Measurements from ENCODE around the gene TMEM51. TPM values are rescaled to one million over a fixed set of nuclear protein-coding genes. Genes with fewer than 3 reads are reported as not detected.

The TMEM51 gene
- total and polyA plus RNA-seq, 9 of the 15 experiments (the other 6 are each of a cell fraction or from before 2014, with no cell fraction given): 0.06 to 1.4 (median 0.58) TPM

DNA sequence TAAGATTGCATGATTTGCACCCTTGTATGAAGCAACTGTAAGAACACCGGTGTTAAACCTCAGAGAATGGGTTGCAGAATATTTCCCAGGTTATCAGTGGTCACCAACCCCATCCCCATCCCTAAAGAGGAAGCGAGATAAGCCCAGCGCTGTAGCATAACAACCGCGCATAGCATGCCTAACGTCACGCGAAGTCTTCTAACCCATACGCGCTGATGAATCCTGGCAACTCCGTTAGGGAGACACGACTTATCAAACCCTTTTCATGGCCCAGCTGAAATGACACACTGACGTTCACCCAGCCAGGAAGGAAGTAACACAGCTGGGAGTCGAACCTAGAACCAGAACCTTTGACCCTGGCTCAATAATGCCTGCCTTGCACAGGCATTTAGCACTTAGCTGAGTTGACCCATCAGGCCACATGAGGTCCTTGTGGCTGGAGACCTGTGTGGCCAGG lies 24.2 kb downstream of the TMEM51 start (continued):
- no peak for TF ChIP-seq HCFC1 (IDR thresholded peaks at IDR 0.05; ENCODE audit: low read depth, low read length)
- TF ChIP-seq, protein P1, sequence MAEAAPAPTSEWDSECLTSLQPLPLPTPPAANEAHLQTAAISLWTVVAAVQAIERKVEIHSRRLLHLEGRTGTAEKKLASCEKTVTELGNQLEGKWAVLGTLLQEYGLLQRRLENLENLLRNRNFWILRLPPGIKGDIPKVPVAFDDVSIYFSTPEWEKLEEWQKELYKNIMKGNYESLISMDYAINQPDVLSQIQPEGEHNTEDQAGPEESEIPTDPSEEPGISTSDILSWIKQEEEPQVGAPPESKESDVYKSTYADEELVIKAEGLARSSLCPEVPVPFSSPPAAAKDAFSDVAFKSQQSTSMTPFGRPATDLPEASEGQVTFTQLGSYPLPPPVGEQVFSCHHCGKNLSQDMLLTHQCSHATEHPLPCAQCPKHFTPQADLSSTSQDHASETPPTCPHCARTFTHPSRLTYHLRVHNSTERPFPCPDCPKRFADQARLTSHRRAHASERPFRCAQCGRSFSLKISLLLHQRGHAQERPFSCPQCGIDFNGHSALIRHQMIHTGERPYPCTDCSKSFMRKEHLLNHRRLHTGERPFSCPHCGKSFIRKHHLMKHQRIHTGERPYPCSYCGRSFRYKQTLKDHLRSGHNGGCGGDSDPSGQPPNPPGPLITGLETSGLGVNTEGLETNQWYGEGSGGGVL (CRISPR knock-in tag; IDR thresholded peaks at IDR 0.05): no peak
- TF ChIP-seq PHTF2 (CRISPR knock-in tag; IDR thresholded peaks at IDR 0.05): no peak
- no peak for TF ChIP-seq ZNF717 (CRISPR knock-in tag; IDR thresholded peaks at IDR 0.05)
- no peak for TF ChIP-seq KAT7 (CRISPR knock-in tag; IDR thresholded peaks at IDR 0.05; ENCODE audit: borderline replicate concordance)
- TF ChIP-seq RREB1 (CRISPR knock-in tag; IDR thresholded peaks at IDR 0.05): 0 out of 2 replicates have a peak, but pooled peaks have one; percentile 79
- TF ChIP-seq E2F3 (CRISPR knock-in tag; IDR thresholded peaks at IDR 0.05): no peak
- no peak for TF ChIP-seq ZNF778 (CRISPR knock-in tag; IDR thresholded peaks at IDR 0.05)
- TF ChIP-seq MNT (conservative IDR thresholded peaks at IDR 0.05): no peak
- no peak for TF ChIP-seq RBM15 (IDR thresholded peaks at IDR 0.05; ENCODE audit: insufficient read depth, low read length)
- no peak for TF ChIP-seq ZKSCAN3 (CRISPR knock-in tag; IDR thresholded peaks at IDR 0.05)
- TF ChIP-seq SMAD3 (CRISPR knock-in tag; conservative IDR thresholded peaks at IDR 0.05): 0 out of 2 replicates have a peak, but pooled peaks have one; percentile 28
- no peak for TF ChIP-seq MAX (CRISPR knock-in tag; IDR thresholded peaks at IDR 0.05)
- TF ChIP-seq CSDE1 (IDR thresholded peaks at IDR 0.05): no peak
- TF ChIP-seq ILK (tag; IDR thresholded peaks at IDR 0.05; ENCODE audit: borderline replicate concordance, low read depth): no peak
- no peak for TF ChIP-seq SMAD1 (IDR thresholded peaks at IDR 0.05; ENCODE audit: low read depth, low read length, partially characterized antibody)
- TF ChIP-seq PPARD (CRISPR knock-in tag; IDR thresholded peaks at IDR 0.05): no peak
- no peak for TF ChIP-seq BHLHE40 (IDR thresholded peaks at IDR 0.05; ENCODE audit: low read length)
